ENCODE measurements around the gene RTBDN. TPM values are rescaled to one million over a fixed set of nuclear protein-coding genes. Genes with fewer than 3 reads are reported as not detected.
"Not testable (repeated sequence)": the region's sequence is repeated elsewhere in the genome, so short reads cannot be mapped to it uniquely, and the experiment has no call there.

RTBDN gene
- total RNA-seq, 2 experiments from 2014 or later = not detected

GRCh38 chr19:12804051-12804450, 30.3 kb downstream of the RTBDN start:
- Mint-ChIP-seq H3K4me1 (ENCODE audit: low read depth) (peaks cover 31% of the 10 kb centered on the region), H3K9me3 (no peaks in the 10 kb centered on the region), H3K27me3 (no peaks in the 10 kb centered on the region), H3K27ac (no peak overlapping the region), H3K36me3 (peaks cover 22% of the 10 kb centered on the region), H3K4me3 (no peak overlapping the region)
- ChIA-PET CTCF (interaction anchor here (18.0 kb wide), 1 partner anchor 40 kb away, joined by 636 read pairs; no protein-coding TSS in a partner anchor), POLR2A (no interaction called here)
- intact Hi-C loops (cut with micrococcal nuclease) = loop anchor here (5.0 kb wide), 1 partner anchor 33 kb away; the partner anchor contains the start of gene MAST1
- no peak for DNase-seq

- intact Hi-C loops (cut with micrococcal nuclease) = loop anchor here (5.0 kb wide), 1 partner anchor 35 kb away; the partner anchor contains the start of gene MAST1
- H3K4me1 Mint-ChIP-seq (ENCODE audit: low read depth) = peaks cover 28% of the 10 kb centered on the region
- no peaks in the 10 kb centered on the region for H3K9me3 Mint-ChIP-seq
- CTCF ChIA-PET = interaction anchor here (0.9 to 18.0 kb wide), 6 partner anchors 22 to 69 kb away, joined by 3 to 636 read pairs (median 8); partner anchors contain the start of gene HOOK2
- H3K4me3 Mint-ChIP-seq = peak overlapping the region; percentile 88
- DNase-seq = no peak
- POLR2A ChIA-PET = interaction anchor here (1.1 to 1.7 kb wide), 3 partner anchors 9 to 37 kb away, joined by 3 to 5 read pairs (median 4); partner anchors contain the start of gene JUNB
- peaks cover 15% of the 10 kb centered on the region for H3K36me3 Mint-ChIP-seq
- no peak overlapping the region for H3K27ac Mint-ChIP-seq
- no peaks in the 10 kb centered on the region for H3K27me3 Mint-ChIP-seq
Observed at GRCh38 chr19:12802267-12803106, 31.9 kb downstream of the RTBDN start.

- no peaks in the 10 kb centered on the region for H3K27me3 Mint-ChIP-seq
- CTCF ChIA-PET = interaction anchor here (0.9 to 18.0 kb wide), 8 partner anchors 10 to 68 kb away, joined by 3 to 636 read pairs (median 8); partner anchors contain the start of genes HOOK2 and JUNB
- intact Hi-C loops (cut with micrococcal nuclease) = loop anchor here (5.0 kb wide), 1 partner anchor 36 kb away; the partner anchor contains the start of gene MAST1
Observed at GRCh38 chr19:12801466-12802266, 32.7 kb downstream of the RTBDN start, which contains the start of the genes PRDX2 and THSD8. PRDX2 (minus strand) TSS chr19:12801800; CDS start chr19:12801261, 539 bp downstream. THSD8 (plus strand) TSS chr19:12802069; CDS start chr19:12802072, 3 bp downstream.

GRCh38 chr19:12800923-12801465, 33.4 kb downstream of the RTBDN start:
- H3K36me3 Mint-ChIP-seq = peaks cover 12% of the 10 kb centered on the region
- H3K4me1 Mint-ChIP-seq (ENCODE audit: low read depth) = peaks cover 26% of the 10 kb centered on the region
- ChIA-PET POLR2A (interaction anchor here (1.1 to 3.1 kb wide), 2 partner anchors 9 to 23 kb away, joined by 3 to 10 read pairs; partner anchors contain the start of gene JUNB), CTCF (interaction anchor here (1.2 to 18.0 kb wide), 4 partner anchors 9 to 47 kb away, joined by 5 to 636 read pairs (median 192); partner anchors contain the start of genes HOOK2 and JUNB)
- H3K27me3 Mint-ChIP-seq = no peaks in the 10 kb centered on the region
- H3K9me3 Mint-ChIP-seq = no peaks in the 10 kb centered on the region
- DNase-seq = peak; percentile 49
- peak overlapping the region; percentile 79 for H3K27ac Mint-ChIP-seq
- intact Hi-C loops (cut with micrococcal nuclease) = loop anchor here (5.0 kb wide), 1 partner anchor 36 kb away; the partner anchor contains the start of gene MAST1
- H3K4me3 Mint-ChIP-seq = peak overlapping the region; percentile 88

More at GRCh38 chr19:12801466-12802266, 32.7 kb downstream of the RTBDN start, which contains the start of the genes PRDX2 and THSD8:
- H3K36me3 Mint-ChIP-seq = peaks cover 12% of the 10 kb centered on the region
- peak; percentile 84 for DNase-seq
- H3K27ac Mint-ChIP-seq = peak within 1 kb of the TSS; percentile 79
- H3K4me3 Mint-ChIP-seq = peak within 1 kb of the TSS; percentile 88
- POLR2A ChIA-PET = interaction anchor here (1.1 to 3.1 kb wide), 5 partner anchors 8 to 36 kb away, joined by 3 to 10 read pairs (median 4); partner anchors contain the start of gene JUNB
- peaks cover 25% of the 10 kb centered on the region for H3K4me1 Mint-ChIP-seq (ENCODE audit: low read depth)
- no peaks in the 10 kb centered on the region for H3K9me3 Mint-ChIP-seq

GRCh38 chr19:12800466-12800770, 34.0 kb downstream of the RTBDN start:
- no peak overlapping the region for H3K27ac Mint-ChIP-seq
- CTCF ChIA-PET = interaction anchor here (1.2 to 18.0 kb wide), 4 partner anchors 8 to 47 kb away, joined by 5 to 636 read pairs (median 192); partner anchors contain the start of genes HOOK2 and JUNB
- intact Hi-C loops (cut with micrococcal nuclease) = loop anchor here (5.0 kb wide), 1 partner anchor 37 kb away; the partner anchor contains the start of gene MAST1
- DNase-seq = no peak
- peaks cover 12% of the 10 kb centered on the region for H3K36me3 Mint-ChIP-seq
- no peaks in the 10 kb centered on the region for H3K27me3 Mint-ChIP-seq
- no peaks in the 10 kb centered on the region for H3K9me3 Mint-ChIP-seq
- POLR2A ChIA-PET = interaction anchor here (1.1 to 3.1 kb wide), 2 partner anchors 9 to 22 kb away, joined by 3 to 10 read pairs; partner anchors contain the start of gene JUNB
- peaks cover 30% of the 10 kb centered on the region for H3K4me1 Mint-ChIP-seq (ENCODE audit: low read depth)
- H3K4me3 Mint-ChIP-seq = peak overlapping the region; percentile 88

GRCh38 chr19:12799742-12800465, 34.5 kb downstream of the RTBDN start:
- Mint-ChIP-seq H3K4me1 (ENCODE audit: low read depth) (peaks cover 34% of the 10 kb centered on the region), H3K9me3 (no peaks in the 10 kb centered on the region), H3K27me3 (no peaks in the 10 kb centered on the region), H3K27ac (no peak overlapping the region), H3K36me3 (peaks cover 12% of the 10 kb centered on the region), H3K4me3 (peak overlapping the region; percentile 20)
- intact Hi-C loops (cut with micrococcal nuclease) = loop anchor here (5.0 kb wide), 1 partner anchor 37 kb away; the partner anchor contains the start of gene MAST1
- DNase-seq = no peak
- CTCF ChIA-PET = interaction anchor here (1.2 to 18.0 kb wide), 4 partner anchors 8 to 48 kb away, joined by 5 to 636 read pairs (median 192); partner anchors contain the start of genes HOOK2 and JUNB
- POLR2A ChIA-PET = interaction anchor here (0.9 to 3.1 kb wide), 2 partner anchors 22 to 29 kb away, joined by 3 to 10 read pairs; no protein-coding TSS in a partner anchor

GRCh38 chr19:12797607-12798006, 36.8 kb downstream of the RTBDN start:
- peaks cover 41% of the 10 kb centered on the region for H3K4me1 Mint-ChIP-seq (ENCODE audit: low read depth)
- H3K27ac Mint-ChIP-seq; intact Hi-C loops (cut with micrococcal nuclease); H3K9me3 Mint-ChIP-seq; H3K4me3 Mint-ChIP-seq; H3K27me3 Mint-ChIP-seq; DNase-seq: not testable (repeated sequence)
- H3K36me3 Mint-ChIP-seq = peaks cover 27% of the 10 kb centered on the region
- POLR2A ChIA-PET = interaction anchor here (1.1 to 1.7 kb wide), 2 partner anchors 9 to 15 kb away, joined by 3 read pairs; partner anchors contain the start of gene RNASEH2A
- CTCF ChIA-PET = interaction anchor here (1.6 to 18.0 kb wide), 8 partner anchors 9 to 76 kb away, joined by 4 to 636 read pairs (median 19); partner anchors contain the start of genes HOOK2, RNASEH2A and TNPO2

- Mint-ChIP-seq H3K9me3 (no peaks in the 10 kb centered on the region), H3K4me1 (ENCODE audit: low read depth) (peaks cover 36% of the 10 kb centered on the region), H3K27ac (peak overlapping the region; percentile 83), H3K36me3 (peaks cover 30% of the 10 kb centered on the region), H3K27me3 (no peaks in the 10 kb centered on the region), H3K4me3 (no peak overlapping the region)
- no peak for DNase-seq
- intact Hi-C loops (cut with micrococcal nuclease) = no loop called here
- ChIA-PET CTCF (interaction anchor here (1.2 to 18.0 kb wide), 12 partner anchors 9 to 135 kb away, joined by 3 to 636 read pairs (median 8); partner anchors contain the start of genes GET3, HOOK2, RNASEH2A and RTBDN), POLR2A (interaction anchor here (1.1 kb wide), 1 partner anchor 9 kb away, joined by 3 read pairs; the partner anchor contains the start of gene RNASEH2A)
Observed at GRCh38 chr19:12797141-12797587, 37.2 kb downstream of the RTBDN start.

GRCh38 chr19:12796146-12797071, 38.0 kb downstream of the RTBDN start:
- peak; percentile 84 for DNase-seq

More at GRCh38 chr19:12796146-12797071, 38.0 kb downstream of the RTBDN start:
- peak overlapping the region; percentile 62 for H3K4me3 Mint-ChIP-seq
- H3K27ac Mint-ChIP-seq = peak overlapping the region; percentile 83
- ChIA-PET CTCF (interaction anchor here (0.6 to 18.0 kb wide), 31 partner anchors 9 to 464 kb away, joined by 3 to 636 read pairs (median 4); partner anchors contain the start of genes DHPS, GCDH, GET3 and HOOK2), POLR2A (interaction anchor here (0.8 to 2.9 kb wide), 9 partner anchors 10 to 39 kb away, joined by 3 to 19 read pairs (median 5); partner anchors contain the start of gene RNASEH2A)
- intact Hi-C loops (cut with micrococcal nuclease) = loop anchor here (1.0 kb wide), 3 partner anchors 19 to 36 kb away; no protein-coding TSS in a partner anchor
- H3K27me3 Mint-ChIP-seq = no peaks in the 10 kb centered on the region
- H3K9me3 Mint-ChIP-seq = no peaks in the 10 kb centered on the region
- peaks cover 35% of the 10 kb centered on the region for H3K4me1 Mint-ChIP-seq (ENCODE audit: low read depth)
- H3K36me3 Mint-ChIP-seq = peaks cover 36% of the 10 kb centered on the region
